NCI-H2227 treated with DMSO at 0.1 percent for 48 hours (cell line): ENCODE data around the gene OR6C65.
"Not testable (repeated sequence)": the region's sequence is repeated elsewhere in the genome, so short reads cannot be mapped to it uniquely, and the experiment has no call there.

Source experiments
- DNase-seq: peaks from one replicate; lab custom pipeline; 2025; lab: John Stamatoyannopoulos, UW

The OR6C65 gene

GRCh38 chr12:55400229-55400628 lies at the start of gene OR6C65:
Gene OR6C65 (plus strand): TSS chr12:55400529. CDS start chr12:55400529, 0 bp downstream.
- DNase-seq, result no peak

GRCh38 chr12:55355338-55355737 lies 45.0 kb upstream of the OR6C65 start:
- not testable (repeated sequence) for DNase-seq

GRCh38 chr12:55362675-55363074 lies 37.7 kb upstream of the OR6C65 start, which contains the start of gene OR6C75:
Gene OR6C75 (plus strand): TSS chr12:55362975. CDS start chr12:55365111, 2,136 bp downstream.
- no peak for DNase-seq

- no peak for DNase-seq
Measured at GRCh38 chr12:55365086-55365485, 35.2 kb upstream of the OR6C65 start.

- DNase-seq, result no peak
Measured at GRCh38 chr12:55372521-55372920, 27.8 kb upstream of the OR6C65 start.

GRCh38 chr12:55385891-55386290 lies 14.4 kb upstream of the OR6C65 start:
- DNase-seq, result no peak

GRCh38 chr12:55392032-55392795 lies 8.1 kb upstream of the OR6C65 start:
- no peak for DNase-seq

GRCh38 chr12:55396326-55396725 lies 4.0 kb upstream of the OR6C65 start:
- DNase-seq, result no peak

GRCh38 chr12:55407866-55408265 lies 7.5 kb downstream of the OR6C65 start:
- DNase-seq, result no peak

- DNase-seq, result not testable (repeated sequence)
Measured at GRCh38 chr12:55409133-55409532, 8.8 kb downstream of the OR6C65 start.

GRCh38 chr12:55412138-55412537 lies 11.8 kb downstream of the OR6C65 start:
- not testable (repeated sequence) for DNase-seq

GRCh38 chr12:55413498-55414388 lies 13.4 kb downstream of the OR6C65 start:
- not testable (repeated sequence) for DNase-seq

GRCh38 chr12:55414396-55414823 lies 14.1 kb downstream of the OR6C65 start:
- DNase-seq, result not testable (repeated sequence)

GRCh38 chr12:55414889-55415288 lies 14.6 kb downstream of the OR6C65 start:
- DNase-seq, result not testable (repeated sequence)

GRCh38 chr12:55416961-55417360 lies 16.6 kb downstream of the OR6C65 start:
- no peak for DNase-seq

GRCh38 chr12:55420307-55420962 lies 20.1 kb downstream of the OR6C65 start:
- no peak for DNase-seq

GRCh38 chr12:55425954-55426353 lies 25.6 kb downstream of the OR6C65 start, which contains the start of gene OR6C76:
Gene OR6C76 (plus strand): TSS chr12:55426254. CDS start chr12:55426254, 0 bp downstream.
- DNase-seq, result no peak

GRCh38 chr12:55428331-55429243 lies 28.3 kb downstream of the OR6C65 start:
- no peak for DNase-seq

GRCh38 chr12:55441233-55441632 lies 40.9 kb downstream of the OR6C65 start:
- DNase-seq, result not testable (repeated sequence)

- DNase-seq, result no peak
Measured at GRCh38 chr12:55443776-55444175, 43.4 kb downstream of the OR6C65 start, which contains the start of gene OR6C2. Gene OR6C2 (plus strand): TSS chr12:55444076. CDS start chr12:55452214, 8,138 bp downstream.

- no peak for DNase-seq
Measured at GRCh38 chr12:55445357-55445756, 45.0 kb downstream of the OR6C65 start.
